PC-3 (cell line): ENCODE measurements around the gene NCR2. TPM values are rescaled to one million over a fixed set of nuclear protein-coding genes. Genes with fewer than 3 reads are reported as not detected.

Source experiments
- ATAC-seq: fragments of 200-7000 bp; cut with Tn5 transposase; 2 replicates; pipeline ENCODE4 v1.9.1; 2020; ENCODE audit warnings: mild to moderate bottlenecking, moderate library complexity
- BruUV-seq: library from RNA; stranded (reverse); fragments of 400-500 nt; replicated peaks from 2 replicates; lab custom pipeline; 2021; lab: Mats Ljungman, UMichigan
- CTCF ChIA-PET: fragments of 300-600 bp; sonication (Branson Sonifier 250); formaldehyde crosslinking; loops from one replicate; lab custom pipeline; 2022; ENCODE audit warnings: antibody characterized with exemption; lab: Charles Lee
- POLR2A ChIA-PET: fragments of 300-600 bp; sonication (Branson Sonifier 250); formaldehyde crosslinking; loops from one replicate; lab custom pipeline; 2022; ENCODE audit warnings: antibody characterized with exemption; ENCODE audit not compliant: unreplicated experiment; lab: Charles Lee
- DNase-seq: peaks from one replicate; pipeline ENCODE4 v3.0.0-alpha.2; 2015
- H2AFZ ChIP-seq: fragments of 300-600 bp; sonication (generic); 2 replicates; pipeline ENCODE4 v1.6.0; 2016; ENCODE audit warnings: antibody characterized with exemption, low read length
- H3F3A ChIP-seq: fragments of 300-600 bp; sonication (generic); one replicate; pipeline ENCODE4 v1.6.0; 2017; ENCODE audit warnings: antibody characterized with exemption, low read length, control low read depth, mild to moderate bottlenecking; ENCODE audit not compliant: unreplicated experiment
- H3K27ac ChIP-seq: fragments of 300-600 bp; sonication (generic); 2 replicates; pipeline ENCODE4 v1.5.1; 2016; ENCODE audit warnings: mild to moderate bottlenecking, low read length
- H3K27me3 ChIP-seq: fragments of 300-600 bp; sonication (generic); 2 replicates; pipeline ENCODE4 v1.6.1; 2016; ENCODE audit warnings: low read length, mixed read lengths
- H3K36me3 ChIP-seq: fragments of 300-600 bp; sonication (generic); 2 replicates; pipeline ENCODE4 v1.6.1; 2016; ENCODE audit warnings: low read depth, mixed run types, low read length, mixed read lengths
- H3K4me1 ChIP-seq: fragments of 300-600 bp; sonication (generic); 2 replicates; pipeline ENCODE4 v1.5.1; 2016; ENCODE audit warnings: low read length; ENCODE audit not compliant: insufficient read depth
- H3K4me2 ChIP-seq: fragments of 300-600 bp; sonication (generic); 2 replicates; pipeline ENCODE4 v1.6.0; 2016; ENCODE audit warnings: low read length
- H3K4me3 ChIP-seq: fragments of 300-600 bp; sonication (generic); 2 replicates; pipeline ENCODE4 v1.5.1; 2016; ENCODE audit warnings: mild to moderate bottlenecking, low read length, mixed read lengths
- H3K79me2 ChIP-seq: fragments of 300-600 bp; sonication (generic); 2 replicates; pipeline ENCODE4 v1.6.1; 2017; ENCODE audit warnings: low read length, mixed read lengths
- H3K9ac ChIP-seq: fragments of 300-600 bp; sonication (generic); 2 replicates; pipeline ENCODE4 v1.6.0; 2016; ENCODE audit warnings: mild to moderate bottlenecking, low read length
- H3K9me2 ChIP-seq: fragments of 300-600 bp; sonication (generic); replicated peaks from 2 replicates; pipeline ENCODE4 v1.6.1; 2016; ENCODE audit warnings: mixed run types, low read length, mixed read lengths
- H3K9me3 ChIP-seq: fragments of 300-600 bp; sonication (generic); 2 replicates; pipeline ENCODE4 v1.6.1; 2016; ENCODE audit warnings: low read length, mixed read lengths
- H4K20me1 ChIP-seq: fragments of 300-600 bp; sonication (generic); 2 replicates; pipeline ENCODE4 v1.6.1; 2016; ENCODE audit warnings: low read length, mixed read lengths
- EZH2 ChIP-seq: fragments of 300-600 bp; sonication (generic); IDR thresholded peaks from one replicate; pipeline ENCODE4 v1.6.1; 2017; ENCODE audit warnings: antibody characterized with exemption, mild to moderate bottlenecking, low read length; ENCODE audit not compliant: unreplicated experiment
- EZH2phosphoT487 ChIP-seq: fragments of 300-600 bp; sonication (generic); IDR thresholded peaks from 2 replicates; pipeline ENCODE4 v1.6.1; 2018; ENCODE audit warnings: mild to moderate bottlenecking, antibody characterized with exemption, low read length, borderline replicate concordance
- intact Hi-C: fragments of 100-400 bp; cut with micrococcal nuclease; formaldehyde crosslinking; loops from 2 replicates; pipeline ENCODE4 v1.9.0; 2023
- total RNA-seq: library from RNA; depleted of rRNA; stranded (reverse); fragments of >200 nt; gene quantifications from 2 replicates; pipeline ENCODE4 v1.2.3, GENCODE V29; 2014
- TF ChIP-seq, protein P1 (sequence below): fragments of 300-600 bp; sonication (generic); conservative IDR thresholded peaks from 2 replicates; pipeline ENCODE4 v1.5.1; 2017; ENCODE audit warnings: antibody characterized with exemption, low read depth, mild to moderate bottlenecking, low read length

NCR2 gene
- total RNA-seq, 1 experiment from 2014 or later: not detected

DNA sequence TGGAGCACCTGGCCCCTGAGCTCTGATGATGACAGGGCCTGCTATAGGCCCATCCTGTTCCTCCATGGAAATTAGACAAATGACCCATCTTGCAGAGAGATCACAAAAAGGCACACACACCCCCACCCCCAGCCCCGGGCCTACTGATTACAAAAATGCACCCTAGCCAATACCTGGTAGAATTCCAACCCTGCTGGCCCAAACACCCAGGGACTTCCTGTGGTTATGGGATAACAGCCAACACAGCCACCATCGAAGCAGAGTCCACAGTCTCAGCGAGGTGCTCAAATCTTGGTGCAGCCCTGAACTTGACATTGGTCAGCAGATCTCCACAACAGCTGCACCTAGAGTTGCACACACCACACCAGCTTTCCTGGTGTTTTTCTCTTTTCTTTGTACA lies 17.0 kb downstream of the NCR2 start:
- Histone ChIP-seq H3K36me3 (no peaks in the 10 kb centered on the region), H3K9ac (no peak overlapping the region), H3K27me3 (peaks cover 59% of the 10 kb centered on the region), H3F3A (no peaks in the 10 kb centered on the region), H3K4me2 (no peak overlapping the region), H3K4me3 (no peak overlapping the region), H3K79me2 (no peaks in the 10 kb centered on the region), H3K9me3 (0 out of 2 replicates have a peak, but pooled peaks cover 7% of the 10 kb centered on the region), H4K20me1 (no peaks in the 10 kb centered on the region), H3K9me2 (no peaks in the 10 kb centered on the region), H3K27ac (no peak overlapping the region), H2AFZ (no peak overlapping the region), H3K4me1 (no peaks in the 10 kb centered on the region)
- TF ChIP-seq EZH2phosphoT487: no peak
- TF ChIP-seq, protein P1, sequence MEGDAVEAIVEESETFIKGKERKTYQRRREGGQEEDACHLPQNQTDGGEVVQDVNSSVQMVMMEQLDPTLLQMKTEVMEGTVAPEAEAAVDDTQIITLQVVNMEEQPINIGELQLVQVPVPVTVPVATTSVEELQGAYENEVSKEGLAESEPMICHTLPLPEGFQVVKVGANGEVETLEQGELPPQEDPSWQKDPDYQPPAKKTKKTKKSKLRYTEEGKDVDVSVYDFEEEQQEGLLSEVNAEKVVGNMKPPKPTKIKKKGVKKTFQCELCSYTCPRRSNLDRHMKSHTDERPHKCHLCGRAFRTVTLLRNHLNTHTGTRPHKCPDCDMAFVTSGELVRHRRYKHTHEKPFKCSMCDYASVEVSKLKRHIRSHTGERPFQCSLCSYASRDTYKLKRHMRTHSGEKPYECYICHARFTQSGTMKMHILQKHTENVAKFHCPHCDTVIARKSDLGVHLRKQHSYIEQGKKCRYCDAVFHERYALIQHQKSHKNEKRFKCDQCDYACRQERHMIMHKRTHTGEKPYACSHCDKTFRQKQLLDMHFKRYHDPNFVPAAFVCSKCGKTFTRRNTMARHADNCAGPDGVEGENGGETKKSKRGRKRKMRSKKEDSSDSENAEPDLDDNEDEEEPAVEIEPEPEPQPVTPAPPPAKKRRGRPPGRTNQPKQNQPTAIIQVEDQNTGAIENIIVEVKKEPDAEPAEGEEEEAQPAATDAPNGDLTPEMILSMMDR: no peak
- no peak for TF ChIP-seq EZH2
- intact Hi-C loops: no loop called here
- no TSS peak for BruUV-seq
- POLR2A ChIA-PET: no interaction called here
- CTCF ChIA-PET: no interaction called here
- DNase-seq (no peak), ATAC-seq (no peak)

DNA sequence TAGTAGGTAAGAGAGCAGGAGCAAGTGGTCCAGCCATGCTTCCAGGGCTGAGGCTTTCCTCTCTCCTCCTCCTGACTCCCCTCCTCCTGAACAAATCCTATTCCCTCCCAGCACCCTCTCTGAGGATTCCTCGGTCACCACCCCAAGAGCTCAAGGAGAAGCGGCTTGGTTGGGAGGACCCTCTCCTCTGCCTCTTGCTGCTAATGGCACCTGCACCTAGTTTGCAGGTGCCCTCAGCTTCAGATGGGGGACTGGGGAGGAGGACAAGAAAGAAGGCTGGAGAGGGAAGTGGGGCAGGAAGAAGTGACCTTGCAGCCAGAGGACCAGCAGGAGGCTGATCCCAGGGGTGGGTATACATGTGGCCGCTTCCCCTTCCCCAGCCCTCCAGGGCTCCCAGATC lies 17.5 kb downstream of the NCR2 start:
- TF ChIP-seq EZH2phosphoT487 (no peak), EZH2 (no peak)
- TF ChIP-seq, protein P1: no peak
- H3K36me3 ChIP-seq: no peaks in the 10 kb centered on the region
- H3K4me3 ChIP-seq: no peak overlapping the region
- H3F3A ChIP-seq: no peaks in the 10 kb centered on the region
- ATAC-seq (no peak), DNase-seq (no peak)
- H3K79me2 ChIP-seq: no peaks in the 10 kb centered on the region
- H3K4me1 ChIP-seq: no peaks in the 10 kb centered on the region
- ChIA-PET POLR2A (no interaction called here), CTCF (no interaction called here)
- H4K20me1 ChIP-seq: no peaks in the 10 kb centered on the region
- no peaks in the 10 kb centered on the region for H3K9me2 ChIP-seq
- peaks cover 58% of the 10 kb centered on the region for H3K27me3 ChIP-seq
- no TSS peak for BruUV-seq
- no peak overlapping the region for H3K4me2 ChIP-seq
- no peak overlapping the region for H3K27ac ChIP-seq
- H2AFZ ChIP-seq: no peak overlapping the region
- H3K9me3 ChIP-seq: 0 out of 2 replicates have a peak, but pooled peaks cover 7% of the 10 kb centered on the region
- H3K9ac ChIP-seq: no peak overlapping the region
- intact Hi-C loops: no loop called here

DNA sequence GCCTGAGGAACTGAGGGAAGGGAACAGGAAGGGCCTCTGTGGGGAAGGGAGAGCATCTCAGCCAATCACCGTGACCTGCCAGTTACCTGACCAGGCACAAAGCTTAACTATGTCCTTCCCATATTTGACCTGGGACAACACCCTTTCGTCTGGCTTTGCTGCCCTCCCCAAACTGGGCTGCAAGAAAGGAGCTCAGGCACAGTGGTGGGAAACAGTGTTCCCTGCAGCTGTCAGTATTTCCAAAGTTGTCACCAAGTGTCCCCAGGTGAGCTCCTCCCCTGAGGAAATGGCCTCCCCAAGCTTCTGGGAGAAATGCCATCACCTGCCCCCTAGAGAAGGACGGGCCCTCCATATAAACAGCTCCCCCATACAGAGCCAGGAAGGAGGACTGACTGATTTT lies 17.9 kb downstream of the NCR2 start:
- no peak overlapping the region for H3K4me2 ChIP-seq
- H3K27me3 ChIP-seq: peaks cover 59% of the 10 kb centered on the region
- H3K4me1 ChIP-seq: no peaks in the 10 kb centered on the region
- H3K9me2 ChIP-seq: no peaks in the 10 kb centered on the region
- H3K9ac ChIP-seq: no peak overlapping the region
- intact Hi-C loops: no loop called here
- TF ChIP-seq, protein P1: no peak
- TF ChIP-seq EZH2phosphoT487: no peak
- TF ChIP-seq EZH2: no peak
- H3K79me2 ChIP-seq: no peaks in the 10 kb centered on the region
- ATAC-seq: no peak
- H3K27ac ChIP-seq: no peak overlapping the region
- 0 out of 2 replicates have a peak, but pooled peaks cover 3% of the 10 kb centered on the region for H3K9me3 ChIP-seq
- POLR2A ChIA-PET: no interaction called here
- BruUV-seq: no TSS peak
- H3F3A ChIP-seq: no peaks in the 10 kb centered on the region
- H2AFZ ChIP-seq: no peak overlapping the region
- DNase-seq: no peak
- no peaks in the 10 kb centered on the region for H4K20me1 ChIP-seq
- H3K36me3 ChIP-seq: no peaks in the 10 kb centered on the region
- no peak overlapping the region for H3K4me3 ChIP-seq
- CTCF ChIA-PET: no interaction called here
